Measurements from ENCODE around the gene EPB41. TPM values are rescaled to one million over a fixed set of nuclear protein-coding genes. Genes with fewer than 3 reads are reported as not detected.
A peak's percentile ranks its signal among the peaks of the same experiment; 100 is the strongest.
"Not testable (repeated sequence)": the region's sequence is repeated elsewhere in the genome, so short reads cannot be mapped to it uniquely, and the experiment has no call there.

Gene EPB41
- total RNA-seq, 1 donor = 9.5 TPM

- no peak for TF ChIP-seq CTCF (IDR thresholded peaks at IDR 0.05; ENCODE audit: insufficient read depth, low read depth, low read length)
- DNase-seq (ENCODE audit: low read depth) = no peak
These were observed 210.9 kb downstream of the EPB41 start for GRCh38 chr1:29125237-29125641.

DNA sequence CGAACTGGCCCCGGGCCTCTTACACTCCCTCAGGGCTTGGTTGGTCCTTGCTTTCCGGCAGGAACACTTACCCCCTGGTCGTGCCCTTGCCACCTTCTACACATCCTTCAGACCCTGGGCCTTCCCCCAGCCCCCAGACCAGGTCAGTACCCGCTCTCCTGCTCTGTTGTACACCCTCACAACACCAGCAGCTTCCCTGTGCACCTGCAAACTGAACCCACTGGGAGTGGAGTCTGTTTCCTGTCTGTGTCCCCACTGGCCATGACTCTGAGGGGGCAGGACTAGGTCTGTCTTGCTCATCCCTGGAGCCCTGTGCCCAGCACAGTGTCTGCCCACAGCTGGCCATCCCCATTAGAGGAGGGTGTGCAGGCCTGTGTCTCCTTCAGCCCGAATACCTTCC is 211.4 kb downstream of the EPB41 start:
- H3K4me3 ChIP-seq (ENCODE audit: low read depth, low read length) = no peak overlapping the region
- TF ChIP-seq CTCF (IDR thresholded peaks at IDR 0.05; ENCODE audit: insufficient read depth, low read depth, low read length) = no peak
- DNase-seq (ENCODE audit: low read depth) = no peak

More at GRCh38 chr1:29125237-29125641, 210.9 kb downstream of the EPB41 start:
- peak overlapping the region; percentile 70 for H3K4me3 ChIP-seq (ENCODE audit: low read depth, low read length)

- H3K4me3 ChIP-seq (ENCODE audit: low read depth, low read length) = no peak overlapping the region
- no peak for DNase-seq (ENCODE audit: low read depth)
- no peak for TF ChIP-seq CTCF (IDR thresholded peaks at IDR 0.05; ENCODE audit: insufficient read depth, low read depth, low read length)
These were observed 211.8 kb downstream of the EPB41 start for GRCh38 chr1:29126198-29126597.

GRCh38 chr1:29128739-29129138 is 214.4 kb downstream of the EPB41 start:
- TF ChIP-seq CTCF (IDR thresholded peaks at IDR 0.05; ENCODE audit: insufficient read depth, low read depth, low read length) = no peak
- DNase-seq (ENCODE audit: low read depth) = no peak
- no peak overlapping the region for H3K4me3 ChIP-seq (ENCODE audit: low read depth, low read length)

GRCh38 chr1:29129916-29130315 is 215.5 kb downstream of the EPB41 start:
- TF ChIP-seq CTCF (IDR thresholded peaks at IDR 0.05; ENCODE audit: insufficient read depth, low read depth, low read length) = no peak
- H3K4me3 ChIP-seq (ENCODE audit: low read depth, low read length) = no peak overlapping the region
- DNase-seq (ENCODE audit: low read depth) = no peak

- not testable (repeated sequence) for H3K4me3 ChIP-seq (ENCODE audit: low read depth, low read length); DNase-seq (ENCODE audit: low read depth)
These were observed 216.7 kb downstream of the EPB41 start for GRCh38 chr1:29131056-29131455.

GRCh38 chr1:29133861-29134694 is 219.7 kb downstream of the EPB41 start:
- DNase-seq (ENCODE audit: low read depth) = no peak
- no peak for TF ChIP-seq CTCF (IDR thresholded peaks at IDR 0.05; ENCODE audit: insufficient read depth, low read depth, low read length)
- no peak overlapping the region for H3K4me3 ChIP-seq (ENCODE audit: low read depth, low read length)
